ENCODE results near the gene PPP1R1B. TPM values are rescaled to one million over a fixed set of nuclear protein-coding genes. Genes with fewer than 3 reads are reported as not detected.

PPP1R1B gene
- total RNA-seq, 1 donor, result not detected

- H3K4me3 ChIP-seq (ENCODE audit: insufficient read depth, low read length), result peak within 1 kb of the TSS; percentile 42
These were observed 41.5 kb downstream of the PPP1R1B start, which contains the start of gene PNMT for GRCh38 chr17:39667945-39668924. Gene PNMT (plus strand): TSS chr17:39668453. CDS start chr17:39668476, 23 bp downstream.

DNA sequence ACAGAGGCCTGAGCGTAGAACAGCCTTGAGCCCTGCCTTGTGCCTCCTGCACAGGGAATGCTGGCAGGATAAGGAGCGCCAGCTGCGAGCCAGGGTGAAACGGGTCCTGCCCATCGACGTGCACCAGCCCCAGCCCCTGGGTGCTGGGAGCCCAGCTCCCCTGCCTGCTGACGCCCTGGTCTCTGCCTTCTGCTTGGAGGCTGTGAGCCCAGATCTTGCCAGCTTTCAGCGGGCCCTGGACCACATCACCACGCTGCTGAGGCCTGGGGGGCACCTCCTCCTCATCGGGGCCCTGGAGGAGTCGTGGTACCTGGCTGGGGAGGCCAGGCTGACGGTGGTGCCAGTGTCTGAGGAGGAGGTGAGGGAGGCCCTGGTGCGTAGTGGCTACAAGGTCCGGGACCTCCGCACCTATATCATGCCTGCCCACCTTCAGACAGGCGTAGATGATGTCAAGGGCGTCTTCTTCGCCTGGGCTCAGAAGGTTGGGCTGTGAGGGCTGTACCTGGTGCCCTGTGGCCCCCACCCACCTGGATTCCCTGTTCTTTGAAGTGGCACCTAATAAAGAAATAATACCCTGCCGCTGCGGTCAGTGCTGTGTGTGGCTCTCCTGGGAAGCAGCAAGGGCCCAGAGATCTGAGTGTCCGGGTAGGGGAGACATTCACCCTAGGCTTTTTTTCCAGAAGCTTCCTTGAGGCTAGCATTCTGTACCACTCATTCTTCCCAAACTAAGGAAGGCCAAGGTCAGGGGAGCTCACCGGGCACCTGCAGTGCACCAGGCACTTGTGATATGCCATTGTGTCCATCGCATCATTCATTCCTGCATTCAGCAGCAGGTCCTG lies 43.4 kb downstream of the PPP1R1B start:
- Histone ChIP-seq H3K9me3 (ENCODE audit: low read depth, low read length) (no peaks in the 10 kb centered on the region), H3K79me2 (ENCODE audit: insufficient read depth, low read length) (no peaks in the 10 kb centered on the region), H3K4me2 (ENCODE audit: insufficient read depth, low read length) (no peak overlapping the region), H3K27me3 (ENCODE audit: insufficient read depth, low read length) (peaks cover 65% of the 10 kb centered on the region), H3K36me3 (ENCODE audit: insufficient read depth, low read length) (no peaks in the 10 kb centered on the region), H3K27ac (ENCODE audit: low read depth, low read length) (no peak overlapping the region), H2AFZ (ENCODE audit: low read length) (no peak overlapping the region), H3K4me1 (ENCODE audit: insufficient read depth, low read length) (no peaks in the 10 kb centered on the region), H3K4me3 (ENCODE audit: insufficient read depth, low read length) (no peak overlapping the region), H4K20me1 (ENCODE audit: insufficient read depth, low read length) (peaks cover 6% of the 10 kb centered on the region)
- peak; percentile 77 for DNase-seq (ENCODE audit: insufficient read length, low spot score, missing footprints)
- TF ChIP-seq, protein P1, sequence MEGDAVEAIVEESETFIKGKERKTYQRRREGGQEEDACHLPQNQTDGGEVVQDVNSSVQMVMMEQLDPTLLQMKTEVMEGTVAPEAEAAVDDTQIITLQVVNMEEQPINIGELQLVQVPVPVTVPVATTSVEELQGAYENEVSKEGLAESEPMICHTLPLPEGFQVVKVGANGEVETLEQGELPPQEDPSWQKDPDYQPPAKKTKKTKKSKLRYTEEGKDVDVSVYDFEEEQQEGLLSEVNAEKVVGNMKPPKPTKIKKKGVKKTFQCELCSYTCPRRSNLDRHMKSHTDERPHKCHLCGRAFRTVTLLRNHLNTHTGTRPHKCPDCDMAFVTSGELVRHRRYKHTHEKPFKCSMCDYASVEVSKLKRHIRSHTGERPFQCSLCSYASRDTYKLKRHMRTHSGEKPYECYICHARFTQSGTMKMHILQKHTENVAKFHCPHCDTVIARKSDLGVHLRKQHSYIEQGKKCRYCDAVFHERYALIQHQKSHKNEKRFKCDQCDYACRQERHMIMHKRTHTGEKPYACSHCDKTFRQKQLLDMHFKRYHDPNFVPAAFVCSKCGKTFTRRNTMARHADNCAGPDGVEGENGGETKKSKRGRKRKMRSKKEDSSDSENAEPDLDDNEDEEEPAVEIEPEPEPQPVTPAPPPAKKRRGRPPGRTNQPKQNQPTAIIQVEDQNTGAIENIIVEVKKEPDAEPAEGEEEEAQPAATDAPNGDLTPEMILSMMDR (IDR thresholded peaks at IDR 0.05; ENCODE audit: extremely low read depth, low read depth, low read length), result no peak

More at GRCh38 chr17:39667945-39668924, 41.5 kb downstream of the PPP1R1B start, which contains the start of gene PNMT:
- H3K27me3 ChIP-seq (ENCODE audit: insufficient read depth, low read length), result peaks cover 71% of the 10 kb centered on the region
- H3K9me3 ChIP-seq (ENCODE audit: low read depth, low read length), result no peaks in the 10 kb centered on the region
- no peaks in the 10 kb centered on the region for H3K79me2 ChIP-seq (ENCODE audit: insufficient read depth, low read length)
- TF ChIP-seq, protein P1 (IDR thresholded peaks at IDR 0.05; ENCODE audit: extremely low read depth, low read depth, low read length), result peak; percentile 36
- DNase-seq (ENCODE audit: insufficient read length, low spot score, missing footprints), result peak; percentile 93
- no peak within 1 kb of the TSS for H3K27ac ChIP-seq (ENCODE audit: low read depth, low read length)
- H3K4me1 ChIP-seq (ENCODE audit: insufficient read depth, low read length), result no peaks in the 10 kb centered on the region
- peaks cover 6% of the 10 kb centered on the region for H4K20me1 ChIP-seq (ENCODE audit: insufficient read depth, low read length)
- H3K36me3 ChIP-seq (ENCODE audit: insufficient read depth, low read length), result no peaks in the 10 kb centered on the region
- H2AFZ ChIP-seq (ENCODE audit: low read length), result no peak within 1 kb of the TSS
- H3K4me2 ChIP-seq (ENCODE audit: insufficient read depth, low read length), result peak within 1 kb of the TSS; percentile 60

GRCh38 chr17:39670746-39671145 lies 44.0 kb downstream of the PPP1R1B start:
- Histone ChIP-seq H2AFZ (ENCODE audit: low read length) (no peak overlapping the region), H3K36me3 (ENCODE audit: insufficient read depth, low read length) (no peaks in the 10 kb centered on the region), H3K79me2 (ENCODE audit: insufficient read depth, low read length) (no peaks in the 10 kb centered on the region), H3K27me3 (ENCODE audit: insufficient read depth, low read length) (peaks cover 60% of the 10 kb centered on the region), H3K27ac (ENCODE audit: low read depth, low read length) (no peak overlapping the region), H3K4me2 (ENCODE audit: insufficient read depth, low read length) (no peak overlapping the region), H3K4me1 (ENCODE audit: insufficient read depth, low read length) (no peaks in the 10 kb centered on the region), H4K20me1 (ENCODE audit: insufficient read depth, low read length) (peaks cover 6% of the 10 kb centered on the region), H3K4me3 (ENCODE audit: insufficient read depth, low read length) (no peak overlapping the region), H3K9me3 (ENCODE audit: low read depth, low read length) (no peaks in the 10 kb centered on the region)
- DNase-seq (ENCODE audit: insufficient read length, low spot score, missing footprints), result peak; percentile 74
- TF ChIP-seq, protein P1 (IDR thresholded peaks at IDR 0.05; ENCODE audit: extremely low read depth, low read depth, low read length), result no peak
